Trophoblast cell (in vitro differentiated cells and primary cell): ENCODE data around the gene MACROD2.

Experiments
- DNase-seq, 2 donors: peaks; one replicate each; pipeline ENCODE4 v3.0.0-alpha.2; 2016
- H2AFZ ChIP-seq: 2 replicates; pipeline ENCODE4 v1.6.1; 2013; ENCODE audit warnings: low read length, moderate library complexity, mild to moderate bottlenecking; ENCODE audit not compliant: insufficient read depth, poor library complexity
- H2AK5ac ChIP-seq: 2 replicates; pipeline ENCODE4 v1.6.1; 2013; ENCODE audit warnings: mild to moderate bottlenecking, low read length
- H2BK120ac ChIP-seq: 2 replicates; pipeline ENCODE4 v1.6.1; 2013; ENCODE audit warnings: low read length, mild to moderate bottlenecking, moderate library complexity; ENCODE audit not compliant: insufficient read depth, poor library complexity
- H2BK12ac ChIP-seq: 2 replicates; pipeline ENCODE4 v1.6.1; 2013; ENCODE audit warnings: mild to moderate bottlenecking, low read length, moderate library complexity
- H2BK5ac ChIP-seq: 2 replicates; pipeline ENCODE4 v1.6.1; 2013; ENCODE audit warnings: low read length, low read depth, moderate library complexity, mild to moderate bottlenecking; ENCODE audit not compliant: poor library complexity
- H3K14ac ChIP-seq: 2 replicates; pipeline ENCODE4 v1.6.1; 2013; ENCODE audit warnings: mild to moderate bottlenecking, low read length
- H3K18ac ChIP-seq: 2 replicates; pipeline ENCODE4 v1.6.1; 2013; ENCODE audit warnings: mild to moderate bottlenecking, low read length
- H3K23ac ChIP-seq: 2 replicates; pipeline ENCODE4 v1.6.1; 2013; ENCODE audit warnings: low read length
- H3K27ac ChIP-seq: 2 replicates; pipeline ENCODE4 v1.5.1; 2013; ENCODE audit warnings: low read depth, mild to moderate bottlenecking, inconsistent platforms, low read length, moderate library complexity
- H3K27me3 ChIP-seq: 2 replicates; pipeline ENCODE4 v1.6.1; 2013; ENCODE audit warnings: inconsistent platforms, mild to moderate bottlenecking, low read length, moderate library complexity; ENCODE audit not compliant: insufficient read depth
- H3K36me3 ChIP-seq, 2 experiments: 1 replicate in 1 of 2; 2 replicates in 1 of 2; pipeline ENCODE4 v1.6.1; 2013; ENCODE audit warnings: low read length in 2 of 2, mild to moderate bottlenecking in 2 of 2, moderate library complexity in 1 of 2; ENCODE audit not compliant: insufficient read depth in 2 of 2, control insufficient read depth in 1 of 2
- H3K4ac ChIP-seq: 2 replicates; pipeline ENCODE4 v1.6.1; 2013; ENCODE audit warnings: low read depth, mild to moderate bottlenecking, low read length, moderate library complexity
- H3K4me1 ChIP-seq, 2 experiments: 1 replicate in 1 of 2; 2 replicates in 1 of 2; pipeline ENCODE4 v1.6.1; 2013; ENCODE audit warnings: low read length in 2 of 2, mild to moderate bottlenecking in 2 of 2, moderate library complexity in 1 of 2; ENCODE audit not compliant: insufficient read depth in 2 of 2, control insufficient read depth in 1 of 2
- H3K4me2 ChIP-seq: 2 replicates; pipeline ENCODE4 v1.6.1; 2013; ENCODE audit warnings: inconsistent platforms, mild to moderate bottlenecking, low read length, moderate library complexity
- H3K4me3 ChIP-seq: 2 replicates; pipeline ENCODE4 v1.5.1; 2013; ENCODE audit warnings: mild to moderate bottlenecking, low read depth, low read length, inconsistent platforms
- H3K79me1 ChIP-seq: one replicate; pipeline ENCODE4 v1.6.1; 2013; ENCODE audit warnings: low read length
- H3K79me2 ChIP-seq: 2 replicates; pipeline ENCODE4 v1.6.1; 2013; ENCODE audit warnings: low read length, mild to moderate bottlenecking; ENCODE audit not compliant: control insufficient read depth, insufficient read depth, poor library complexity
- H3K9ac ChIP-seq: 2 replicates; pipeline ENCODE4 v1.6.1; 2013; ENCODE audit warnings: mild to moderate bottlenecking, low read length
- H3K9me3 ChIP-seq: 2 replicates; pipeline ENCODE4 v1.6.1; 2013; ENCODE audit warnings: low read depth, mild to moderate bottlenecking, control low read depth, inconsistent platforms, low read length; ENCODE audit not compliant: insufficient read depth
- H4K12ac ChIP-seq: 2 replicates; pipeline ENCODE4 v1.6.1; 2013; ENCODE audit warnings: low read depth, mild to moderate bottlenecking, low read length, moderate library complexity
- H4K8ac ChIP-seq: 2 replicates; pipeline ENCODE4 v1.6.1; 2013; ENCODE audit warnings: low read depth, mild to moderate bottlenecking, low read length, moderate library complexity
- H4K91ac ChIP-seq: one replicate; pipeline ENCODE4 v1.6.1; 2013; ENCODE audit warnings: low read depth, mild to moderate bottlenecking, low read length, moderate library complexity
- WGBS: extraction: QIAGEN DNeasy Blood & Tissue Kit; methylation state at CpG from one replicate; pipeline ENCODE4 v1.1.7; 2013; ENCODE audit warnings: missing lambda C conversion rate; ENCODE audit not compliant: insufficient read length, insufficient coverage; ENCODE audit errors: extremely low coverage; 5-methylcytosine and 5-hydroxymethylcytosine counted together

MACROD2 gene

GRCh38 chr20:14441201-14441600 lies 445.9 kb downstream of the MACROD2 start:
- no peaks in the 10 kb centered on the region for H3K79me1 ChIP-seq
- H3K4me1 ChIP-seq: no peaks in the 10 kb centered on the region
- H3K18ac ChIP-seq: no peak overlapping the region
- H3K79me2 ChIP-seq: no peaks in the 10 kb centered on the region
- no peak overlapping the region for H2BK5ac ChIP-seq
- H3K14ac ChIP-seq: no peak overlapping the region
- H3K9me3 ChIP-seq: no peaks in the 10 kb centered on the region
- H4K12ac ChIP-seq: no peak overlapping the region
- H4K8ac ChIP-seq: no peak overlapping the region
- peak; percentile 6 to 18 for DNase-seq
- no peak overlapping the region for H4K91ac ChIP-seq
- H3K4me2 ChIP-seq: no peak overlapping the region
- WGBS: no CpG with 5 or more reads among the region's 4 CpGs
- H2AK5ac ChIP-seq: no peak overlapping the region
- no peak overlapping the region for H3K4ac ChIP-seq
- no peak overlapping the region for H2AFZ ChIP-seq
- no peak overlapping the region for H2BK12ac ChIP-seq
- H2BK120ac ChIP-seq: no peak overlapping the region
- no peaks in the 10 kb centered on the region for H3K27me3 ChIP-seq
- H3K36me3 ChIP-seq: no peaks in the 10 kb centered on the region
- H3K23ac ChIP-seq: no peak overlapping the region
- no peak overlapping the region for H3K4me3 ChIP-seq
- H3K9ac ChIP-seq: no peak overlapping the region
- no peak overlapping the region for H3K27ac ChIP-seq

GRCh38 chr20:14444106-14444505 lies 448.8 kb downstream of the MACROD2 start:
- Histone ChIP-seq H2BK12ac (no peak overlapping the region), H2BK120ac (no peak overlapping the region), H3K4ac (no peak overlapping the region), H3K4me1 (no peaks in the 10 kb centered on the region), H3K79me1 (no peaks in the 10 kb centered on the region), H4K12ac (no peak overlapping the region), H3K18ac (no peak overlapping the region), H3K23ac (no peak overlapping the region), H4K8ac (no peak overlapping the region), H2BK5ac (no peak overlapping the region), H3K9ac (no peak overlapping the region), H3K9me3 (no peaks in the 10 kb centered on the region), H3K27ac (no peak overlapping the region), H3K4me2 (no peak overlapping the region), H4K91ac (no peak overlapping the region), H2AK5ac (no peak overlapping the region), H3K14ac (no peak overlapping the region), H3K27me3 (no peaks in the 10 kb centered on the region), H3K4me3 (no peak overlapping the region), H2AFZ (no peak overlapping the region), H3K79me2 (no peaks in the 10 kb centered on the region), H3K36me3 (no peaks in the 10 kb centered on the region)
- DNase-seq: peak in 1 of 2 donors; percentile 45
- no CpG with 5 or more reads among the region's 3 CpGs for WGBS

GRCh38 chr20:14445310-14445709 lies 450.0 kb downstream of the MACROD2 start:
- H3K4me2 ChIP-seq: no peak overlapping the region
- no peak overlapping the region for H2BK120ac ChIP-seq
- H3K14ac ChIP-seq: no peak overlapping the region
- DNase-seq: no peak
- no peaks in the 10 kb centered on the region for H3K36me3 ChIP-seq
- no peak overlapping the region for H2AK5ac ChIP-seq
- H2BK5ac ChIP-seq: no peak overlapping the region
- H2BK12ac ChIP-seq: no peak overlapping the region
- H3K4me3 ChIP-seq: no peak overlapping the region
- H3K79me2 ChIP-seq: no peaks in the 10 kb centered on the region
- H3K4ac ChIP-seq: no peak overlapping the region
- no peaks in the 10 kb centered on the region for H3K4me1 ChIP-seq
- H3K23ac ChIP-seq: no peak overlapping the region
- H3K18ac ChIP-seq: no peak overlapping the region
- H2AFZ ChIP-seq: no peak overlapping the region
- no peaks in the 10 kb centered on the region for H3K27me3 ChIP-seq
- H3K27ac ChIP-seq: no peak overlapping the region
- no peak overlapping the region for H4K12ac ChIP-seq
- H4K8ac ChIP-seq: no peak overlapping the region
- H3K9ac ChIP-seq: no peak overlapping the region
- no peaks in the 10 kb centered on the region for H3K79me1 ChIP-seq
- no peak overlapping the region for H4K91ac ChIP-seq
- H3K9me3 ChIP-seq: no peaks in the 10 kb centered on the region

GRCh38 chr20:14445902-14446301 lies 450.6 kb downstream of the MACROD2 start:
- Histone ChIP-seq H3K27me3 (no peaks in the 10 kb centered on the region), H3K27ac (no peak overlapping the region), H3K9ac (no peak overlapping the region), H4K12ac (no peak overlapping the region), H4K91ac (no peak overlapping the region), H2BK12ac (no peak overlapping the region), H3K4me1 (no peaks in the 10 kb centered on the region), H3K4ac (no peak overlapping the region), H3K79me2 (no peaks in the 10 kb centered on the region), H3K4me3 (no peak overlapping the region), H3K79me1 (no peaks in the 10 kb centered on the region), H2AK5ac (no peak overlapping the region), H2BK5ac (no peak overlapping the region), H3K4me2 (no peak overlapping the region), H3K36me3 (no peaks in the 10 kb centered on the region), H3K14ac (no peak overlapping the region), H2AFZ (no peak overlapping the region), H2BK120ac (no peak overlapping the region), H3K18ac (no peak overlapping the region), H3K23ac (no peak overlapping the region), H3K9me3 (no peaks in the 10 kb centered on the region), H4K8ac (no peak overlapping the region)
- DNase-seq: no peak

- Histone ChIP-seq H3K27me3 (no peaks in the 10 kb centered on the region), H3K23ac (no peak overlapping the region), H2AFZ (no peak overlapping the region), H3K4me1 (no peaks in the 10 kb centered on the region), H2BK120ac (no peak overlapping the region), H3K79me1 (no peaks in the 10 kb centered on the region), H3K4me2 (no peak overlapping the region), H3K4me3 (no peak overlapping the region), H3K18ac (no peak overlapping the region), H4K8ac (no peak overlapping the region), H2AK5ac (no peak overlapping the region), H3K27ac (no peak overlapping the region), H3K79me2 (no peaks in the 10 kb centered on the region), H3K14ac (no peak overlapping the region), H3K4ac (no peak overlapping the region), H4K91ac (no peak overlapping the region), H3K36me3 (no peaks in the 10 kb centered on the region), H4K12ac (no peak overlapping the region), H3K9ac (no peak overlapping the region), H2BK12ac (no peak overlapping the region), H2BK5ac (no peak overlapping the region), H3K9me3 (peaks cover 2% of the 10 kb centered on the region)
- DNase-seq: no peak
Measured at GRCh38 chr20:14446446-14446845, 451.1 kb downstream of the MACROD2 start.
